ENCODE data around the gene ASCL5.
"Not testable (repeated sequence)": the region's sequence is repeated elsewhere in the genome, so short reads cannot be mapped to it uniquely, and the experiment has no call there.

The ASCL5 gene, protein sequence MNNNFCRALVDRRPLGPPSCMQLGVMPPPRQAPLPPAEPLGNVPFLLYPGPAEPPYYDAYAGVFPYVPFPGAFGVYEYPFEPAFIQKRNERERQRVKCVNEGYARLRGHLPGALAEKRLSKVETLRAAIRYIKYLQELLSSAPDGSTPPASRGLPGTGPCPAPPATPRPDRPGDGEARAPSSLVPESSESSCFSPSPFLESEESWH

DNA sequence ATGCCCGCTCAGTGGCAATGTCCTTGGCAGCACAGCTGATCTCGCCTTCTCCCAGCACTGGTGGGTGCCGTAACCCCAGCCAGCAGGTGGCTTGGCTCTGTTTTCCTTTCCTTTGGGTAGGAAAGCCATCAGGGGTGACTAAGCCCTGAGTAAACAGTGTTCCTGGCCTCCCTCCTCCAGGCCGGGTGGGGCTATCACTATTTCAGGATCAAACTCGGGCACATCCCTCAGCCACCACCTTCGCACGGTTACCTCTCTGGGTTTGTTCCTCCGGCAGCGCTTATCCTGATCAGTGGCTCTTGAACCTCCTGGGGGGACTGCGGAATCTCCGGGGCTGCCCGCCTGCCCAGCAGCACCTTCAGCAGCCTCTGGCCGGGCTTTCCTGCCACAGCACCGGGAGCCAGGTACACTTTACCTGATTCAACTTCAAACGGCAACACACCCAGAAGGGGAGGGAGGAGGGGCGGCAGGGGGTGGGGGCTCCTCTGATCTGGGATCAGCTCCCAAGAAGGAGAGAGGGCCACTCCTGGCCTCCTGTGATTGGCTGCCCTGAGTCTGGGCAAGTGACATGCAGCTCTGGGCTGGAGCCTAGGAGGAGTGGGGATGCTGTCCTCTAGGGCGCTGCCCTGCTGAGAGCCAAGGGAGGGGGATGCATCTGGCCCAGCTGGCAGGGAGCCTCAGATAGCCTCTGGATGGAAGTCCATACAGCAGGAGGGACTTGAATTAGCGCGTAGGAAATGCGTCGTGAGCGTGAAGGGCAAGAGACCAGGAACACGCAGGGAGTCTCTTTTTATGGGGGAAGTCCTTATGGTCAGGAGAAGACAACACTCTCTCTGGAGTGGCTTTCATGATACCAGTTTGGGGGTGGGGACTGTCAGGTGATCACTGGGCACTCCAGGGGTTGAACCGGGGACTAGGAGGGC lies at the start of gene ASCL5:
ASCL5 (minus strand) TSS at position 353 of the 923 bp plus-strand sequence. CDS start 11,812 bp downstream, outside the sequence.
- no peak for DNase-seq (ENCODE audit: low read depth in 3 of 3)

DNA sequence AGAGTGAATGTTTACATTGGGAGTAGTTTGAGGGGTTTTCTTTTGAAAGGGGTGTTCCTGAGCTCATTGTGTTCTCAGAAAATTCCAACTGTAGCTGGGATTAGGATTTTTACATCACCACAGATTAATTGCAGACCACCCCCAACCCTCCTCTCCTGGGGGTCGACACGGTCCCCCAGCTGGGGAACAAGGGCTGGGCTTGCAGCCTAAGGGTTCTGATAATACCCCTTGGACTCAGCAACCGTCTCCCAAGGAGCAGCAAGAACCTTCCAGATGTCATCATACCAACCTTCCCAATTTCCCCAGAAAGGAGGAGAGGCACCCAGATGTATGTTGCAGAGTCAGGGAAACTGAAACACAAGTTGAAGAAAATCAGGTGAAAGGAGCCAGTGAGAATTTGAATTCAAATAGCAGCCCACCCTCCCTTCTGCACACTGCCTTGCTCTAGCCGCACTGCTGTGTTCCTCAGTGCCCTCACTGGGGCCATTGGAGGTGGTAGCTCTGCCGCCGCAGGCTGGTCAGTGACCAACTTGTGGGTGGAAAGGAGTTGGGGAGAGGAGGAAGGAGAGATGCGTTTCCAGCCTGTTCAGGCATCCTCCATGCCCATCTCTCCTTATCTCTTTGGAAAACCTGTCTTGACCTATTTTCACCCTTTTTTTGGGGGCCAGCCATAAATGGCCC lies 49.0 kb upstream of the ASCL5 start:
- DNase-seq (ENCODE audit: low read depth in 3 of 3): no peak

DNA sequence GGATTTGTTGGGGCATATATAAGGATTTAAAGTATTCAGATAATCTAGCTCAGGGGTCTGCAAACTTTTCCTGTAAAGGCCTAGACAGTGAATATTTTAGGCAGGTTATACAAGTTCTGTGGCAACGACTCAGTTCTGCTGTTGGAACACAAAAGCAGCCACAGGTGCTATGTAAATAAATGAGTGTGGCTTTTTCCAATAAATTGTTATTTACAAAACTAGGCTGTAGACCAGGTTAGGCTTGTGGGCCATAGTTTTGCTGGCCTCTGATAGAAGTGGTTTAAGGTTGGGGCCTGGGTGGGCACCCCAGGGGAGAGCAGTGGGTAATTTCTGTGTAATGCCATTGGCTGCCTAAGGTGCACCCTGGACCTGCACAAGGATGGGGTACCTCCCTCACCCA lies 46.8 kb upstream of the ASCL5 start:
- no peak for DNase-seq (ENCODE audit: low read depth in 3 of 3)

DNA sequence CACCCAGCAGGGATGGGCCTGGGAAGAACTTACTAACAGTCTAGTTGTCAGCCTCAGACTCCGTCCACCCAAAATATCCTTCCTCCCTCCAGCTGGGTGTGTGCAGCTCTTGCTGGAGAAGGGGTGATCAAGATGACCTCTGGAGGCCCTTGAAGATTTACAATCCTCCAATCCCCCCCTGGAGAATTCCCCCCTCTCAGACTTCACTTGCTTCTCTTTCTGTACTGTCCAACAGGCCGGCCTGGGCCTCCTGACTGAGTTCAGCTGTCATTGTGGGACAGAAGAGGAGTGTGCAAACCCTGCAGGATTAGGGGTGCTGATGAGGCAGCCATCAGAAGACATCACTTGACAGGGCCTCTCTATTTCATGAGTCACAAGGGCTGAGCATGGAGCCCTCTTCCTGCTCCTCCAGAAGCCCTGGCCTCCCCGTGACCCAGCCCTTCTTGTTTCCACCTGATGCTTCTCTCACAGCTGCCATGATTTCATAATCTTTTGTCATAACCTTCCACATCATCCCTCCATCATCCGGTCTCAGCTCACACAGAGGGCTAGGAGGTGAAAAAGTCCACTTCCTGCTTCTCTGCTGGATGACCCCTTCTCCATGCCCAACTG lies 46.1 kb upstream of the ASCL5 start:
- DNase-seq (ENCODE audit: low read depth in 3 of 3): no peak

DNA sequence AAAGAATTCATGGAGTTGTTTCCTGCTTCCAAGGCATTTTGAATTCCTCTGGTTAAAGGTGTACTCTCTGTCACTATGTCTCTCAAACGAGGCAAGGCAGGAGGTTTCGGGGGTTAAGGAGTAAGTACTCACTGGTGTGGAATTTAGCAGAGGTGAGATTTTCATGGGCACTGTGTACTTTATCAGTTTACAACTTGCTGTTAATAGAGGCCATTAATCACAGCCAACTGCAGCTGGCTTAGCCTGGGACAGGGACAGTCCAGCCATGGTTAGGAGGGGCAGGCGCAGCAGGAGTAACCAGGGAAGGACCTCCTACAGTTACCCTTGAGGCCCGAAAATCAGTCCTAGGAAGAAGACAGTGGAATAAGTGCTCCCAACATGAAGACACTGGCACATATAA lies 45.3 kb upstream of the ASCL5 start:
- DNase-seq (ENCODE audit: low read depth in 3 of 3): no peak

DNA sequence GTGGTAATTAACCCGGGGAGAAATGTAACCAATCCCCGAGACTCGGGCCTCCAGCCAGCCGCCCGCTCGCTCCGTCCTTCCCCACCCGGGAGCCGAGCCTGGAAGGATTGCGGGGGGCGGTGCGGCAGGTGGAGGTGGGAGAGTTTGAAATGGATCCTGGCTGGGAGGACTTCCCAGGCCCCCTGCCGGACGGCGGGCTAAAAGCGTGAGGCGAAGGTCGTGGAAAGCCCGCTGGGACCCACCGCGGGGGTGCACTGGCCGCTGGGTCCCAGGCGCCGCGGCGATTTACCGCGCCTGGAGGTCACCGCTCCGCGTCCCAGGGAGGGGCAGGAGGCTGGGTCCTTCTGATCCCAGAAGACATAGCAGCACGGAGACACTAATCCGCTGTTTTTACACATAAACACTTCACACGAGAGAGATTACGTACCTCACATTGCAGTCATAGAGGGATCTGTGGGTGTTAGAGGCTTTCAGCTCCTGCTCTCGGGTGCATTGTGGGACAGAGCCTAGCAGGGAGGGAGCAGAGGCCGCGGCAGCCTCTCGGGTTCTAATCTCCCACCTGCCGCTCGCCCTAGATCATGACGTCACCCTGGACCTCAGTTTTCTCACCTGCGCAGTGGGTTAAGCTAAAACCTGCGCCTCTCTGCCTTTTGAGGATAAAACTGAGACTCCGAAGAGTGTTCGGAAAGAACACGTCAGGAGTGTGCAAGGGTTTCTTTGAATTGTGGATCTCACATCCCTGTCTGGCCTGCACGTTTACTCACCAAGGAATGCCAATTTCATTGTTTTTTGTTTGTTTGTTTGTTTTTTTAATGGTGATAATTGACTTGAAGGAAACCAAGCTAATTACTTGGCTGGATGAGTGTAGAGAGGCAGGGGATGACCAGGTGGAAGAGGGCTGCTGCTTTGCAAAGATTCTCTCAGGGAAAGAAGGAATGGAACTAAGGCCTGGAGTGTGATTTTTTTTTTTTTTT lies 44.4 kb upstream of the ASCL5 start:
- peak; percentile 9 to 12 (median 10) for DNase-seq (ENCODE audit: low read depth in 3 of 3)

DNA sequence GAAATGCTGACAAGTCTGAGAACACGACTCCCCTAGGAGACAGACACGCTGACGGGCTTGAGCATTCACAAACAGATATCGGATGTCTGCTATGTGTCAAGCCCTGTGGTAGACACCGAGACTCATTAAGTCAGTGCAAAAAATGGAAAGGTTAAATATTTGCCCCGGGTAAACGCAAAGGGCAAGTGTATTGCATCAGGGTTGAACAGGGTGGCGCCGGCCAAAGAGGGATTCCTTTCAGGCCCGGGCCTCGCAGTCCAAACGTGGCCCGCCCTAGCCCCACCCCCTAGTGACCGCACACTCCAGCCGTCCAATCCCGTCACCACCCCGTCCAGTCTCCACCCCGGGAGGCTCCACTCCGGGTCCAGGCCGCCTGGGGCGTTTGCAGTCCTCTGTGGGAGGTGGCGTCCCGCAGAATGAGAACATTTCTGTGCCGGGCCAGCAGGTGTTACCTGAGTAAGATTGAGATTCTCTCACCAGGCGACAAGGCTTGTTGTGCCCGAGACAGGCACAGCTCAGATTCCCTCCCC lies 43.6 kb upstream of the ASCL5 start:
- peak; percentile 15 to 33 (median 31) for DNase-seq (ENCODE audit: low read depth in 3 of 3)

DNA sequence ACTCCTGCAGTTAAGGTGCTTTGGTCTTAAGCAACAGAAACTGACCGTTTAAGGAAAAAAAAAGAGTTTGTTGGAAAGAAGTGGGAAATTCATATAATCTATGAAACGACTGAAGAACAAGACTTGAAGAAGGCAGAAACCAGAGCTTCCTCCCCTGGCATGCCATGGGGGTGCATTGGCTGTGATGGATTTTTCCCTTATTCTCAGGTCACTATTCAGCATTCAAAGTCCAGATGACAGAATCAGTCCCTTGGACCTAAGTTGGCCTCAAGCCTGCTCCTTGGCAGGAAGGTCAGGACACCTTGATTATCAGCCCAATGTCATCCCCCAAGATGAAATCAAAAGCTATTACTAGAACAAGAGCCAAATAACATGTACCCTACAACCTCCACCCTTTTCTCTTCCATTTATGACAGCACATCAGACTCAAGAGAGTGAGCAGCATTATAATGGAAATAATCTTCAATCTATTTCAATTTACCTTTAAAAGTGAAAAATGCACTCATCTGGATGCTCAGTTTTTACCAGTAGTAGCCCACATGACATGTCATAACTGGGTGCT lies 43.1 kb upstream of the ASCL5 start:
- DNase-seq (ENCODE audit: low read depth in 3 of 3): no peak

DNA sequence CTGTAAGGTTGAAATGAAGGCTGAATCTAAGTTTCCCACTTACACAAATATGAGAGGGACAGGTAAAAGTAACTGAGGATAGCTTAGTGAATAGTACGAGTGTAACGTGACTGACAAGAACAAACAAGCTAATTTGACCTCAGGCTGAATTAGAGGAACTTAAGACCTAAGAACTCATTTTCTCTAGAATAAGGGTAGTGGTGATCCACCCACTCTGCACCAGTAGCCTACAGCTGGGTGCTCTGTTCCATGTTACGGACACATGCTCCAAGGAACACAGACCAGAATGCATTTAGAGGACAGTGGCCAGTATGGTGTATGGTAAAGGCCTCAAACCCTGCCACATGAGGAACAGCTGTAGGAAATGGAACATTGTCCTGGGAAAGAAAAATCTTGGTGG lies 42.2 kb upstream of the ASCL5 start:
- no peak for DNase-seq (ENCODE audit: low read depth in 3 of 3)

DNA sequence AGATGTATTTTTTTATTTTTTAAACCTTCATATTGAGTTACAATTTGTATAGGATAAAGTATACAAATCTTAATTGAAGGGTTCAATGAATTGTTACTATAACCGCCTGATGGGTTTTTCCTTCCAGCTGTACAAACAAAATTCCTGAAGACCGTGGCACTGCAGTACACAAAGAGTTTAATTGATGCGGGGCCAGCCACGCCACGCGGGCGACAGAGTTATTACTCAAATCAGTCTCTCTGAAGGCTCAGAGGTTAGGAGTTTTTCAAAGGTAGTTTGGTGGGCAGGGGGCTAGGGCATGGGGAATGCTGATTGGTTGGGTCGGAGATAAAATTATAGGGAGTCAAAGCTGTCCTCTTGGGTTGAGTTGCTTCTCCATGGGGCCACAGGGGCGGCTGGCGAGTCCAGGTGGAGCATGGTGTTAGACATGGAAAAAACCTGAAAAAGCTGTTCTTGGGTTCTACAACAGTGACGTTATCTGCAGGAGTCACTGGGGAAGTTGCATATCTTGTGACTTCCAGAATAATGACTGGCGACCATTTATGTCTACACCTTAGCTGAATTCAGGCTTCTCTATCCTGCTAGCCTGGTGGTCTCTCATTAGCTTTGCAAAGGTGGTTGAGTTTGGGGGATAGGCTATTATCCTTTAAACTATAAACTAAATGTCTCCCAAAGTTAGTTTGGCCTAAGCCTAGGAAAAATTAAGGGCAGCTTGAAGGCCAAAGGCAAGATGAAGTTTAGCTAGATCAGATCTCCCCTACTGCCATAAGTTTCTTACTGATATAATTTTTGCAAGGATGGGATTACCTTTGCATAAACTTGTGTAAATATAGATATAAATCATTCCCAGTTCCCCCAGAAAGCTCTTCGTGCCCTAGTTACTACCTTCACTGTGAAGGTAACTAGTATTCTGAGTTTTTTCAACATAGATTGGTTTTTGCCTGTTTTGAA lies 40.3 kb upstream of the ASCL5 start:
- no peak for DNase-seq (ENCODE audit: low read depth in 3 of 3)

DNA sequence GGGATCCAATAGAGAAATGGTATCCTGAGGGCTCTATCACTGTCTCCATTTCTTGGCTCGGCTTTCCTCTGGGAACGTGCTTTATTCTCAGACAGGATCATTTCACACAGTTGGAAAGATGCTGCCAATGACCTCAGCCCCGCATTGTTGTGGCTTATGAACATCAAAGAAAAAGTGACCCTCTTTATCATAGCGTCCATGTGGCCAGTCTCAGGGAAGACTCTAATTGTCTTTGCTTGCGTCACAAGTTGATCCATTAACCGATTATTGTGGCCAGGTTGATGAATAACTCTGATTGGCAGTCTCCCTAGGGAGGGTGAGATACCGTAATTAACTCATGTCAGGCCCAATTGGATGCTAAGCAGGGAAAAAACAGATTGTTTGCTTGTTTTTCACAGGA lies 37.7 kb upstream of the ASCL5 start:
- no peak for DNase-seq (ENCODE audit: low read depth in 3 of 3)

DNA sequence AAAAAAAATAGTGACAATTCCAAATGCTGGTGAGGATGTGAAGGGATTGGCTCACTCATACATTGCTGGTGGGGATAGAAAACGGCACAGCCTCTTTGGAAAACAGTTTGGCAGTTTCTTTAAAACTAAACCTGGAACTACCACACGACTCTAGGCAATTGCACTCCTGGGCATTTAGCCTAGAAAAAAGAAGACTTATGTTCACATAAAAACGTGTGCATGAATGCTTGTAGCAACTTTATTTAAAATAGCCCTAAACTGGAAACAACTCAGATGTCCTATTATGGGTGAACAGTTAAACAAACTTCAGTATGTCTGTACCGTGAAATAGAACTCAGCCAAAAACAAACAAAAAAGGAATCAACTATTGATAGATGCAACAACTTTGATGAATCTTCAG lies 36.7 kb upstream of the ASCL5 start:
- no peak for DNase-seq (ENCODE audit: low read depth in 3 of 3)

DNA sequence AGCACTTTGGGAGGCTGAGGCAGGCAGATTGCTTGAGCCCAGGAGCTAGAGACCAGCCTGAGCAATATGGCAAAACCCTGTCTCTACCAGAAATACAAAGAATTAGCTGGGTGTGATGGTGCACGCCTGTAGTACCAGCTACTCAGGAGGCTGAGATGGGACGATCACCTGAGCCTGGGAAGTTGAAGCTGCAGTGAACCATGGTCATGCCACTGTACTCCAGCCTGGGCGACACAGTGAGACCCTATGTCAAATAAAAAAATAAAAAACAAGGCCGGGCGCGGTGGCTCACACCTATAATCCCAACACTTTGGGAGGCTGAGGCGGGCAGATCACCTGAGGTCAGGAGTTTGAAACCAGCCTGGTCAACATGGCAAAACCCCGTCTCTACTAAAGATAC lies 36.1 kb upstream of the ASCL5 start:
- not testable (repeated sequence) for DNase-seq (ENCODE audit: low read depth in 3 of 3)

DNA sequence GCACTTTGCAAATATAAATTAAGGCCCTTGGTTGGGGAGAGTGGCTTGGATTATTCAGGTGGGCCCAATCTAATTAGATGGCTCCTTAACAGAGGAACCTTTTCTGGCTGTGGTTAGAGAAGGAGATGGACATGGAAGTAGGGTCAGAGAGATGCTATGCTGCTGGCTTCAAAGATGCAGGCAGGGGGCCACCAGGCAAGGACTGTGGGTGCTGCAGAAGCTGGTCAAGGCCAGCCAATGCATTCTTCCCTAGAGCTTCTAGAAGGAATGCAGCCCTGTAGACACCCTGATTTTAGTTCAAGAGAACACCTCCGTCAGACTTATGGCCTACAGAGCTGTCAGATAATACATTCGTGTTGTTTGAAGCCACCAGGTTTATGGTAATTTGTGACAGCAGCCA lies 31.0 kb upstream of the ASCL5 start:
- no peak for DNase-seq (ENCODE audit: low read depth in 3 of 3)

DNA sequence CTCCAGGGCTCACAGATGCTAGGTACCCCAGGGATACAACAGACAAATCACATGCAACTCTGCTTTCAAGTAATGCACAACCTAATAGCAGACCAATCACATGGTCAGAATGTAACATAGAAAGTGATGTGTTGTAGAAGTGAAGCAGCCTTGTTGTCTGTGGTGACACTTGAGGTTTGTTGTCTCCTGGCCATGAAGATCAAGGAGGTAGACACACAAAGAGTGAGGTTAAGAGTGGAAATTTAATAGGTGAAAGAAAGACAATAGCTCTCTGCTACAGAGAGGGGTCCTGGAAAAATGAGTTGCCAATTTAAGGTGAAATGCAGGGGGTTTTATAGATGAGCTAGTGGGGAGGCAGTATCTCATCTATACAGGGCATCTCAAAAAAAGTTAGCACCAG lies 29.8 kb upstream of the ASCL5 start:
- no peak for DNase-seq (ENCODE audit: low read depth in 3 of 3)

DNA sequence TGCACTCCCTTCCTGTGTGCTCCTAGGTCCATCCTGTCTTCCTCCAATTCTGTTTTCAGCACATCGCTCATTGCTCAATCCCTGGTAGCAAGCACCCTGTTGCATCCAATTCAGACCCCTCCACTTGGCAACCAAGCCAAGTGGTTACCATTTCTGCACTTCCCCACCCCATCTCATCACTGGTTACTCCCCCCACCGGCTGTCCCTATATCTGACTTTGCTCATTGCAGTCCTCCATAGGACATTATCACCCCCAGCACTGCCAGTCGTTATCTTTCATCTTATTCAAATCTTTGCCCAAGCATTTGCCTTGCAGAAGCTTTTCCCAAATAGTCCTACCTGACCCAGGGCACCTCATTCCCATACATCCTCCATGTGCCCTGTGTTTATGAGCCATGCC lies 29.4 kb upstream of the ASCL5 start:
- DNase-seq (ENCODE audit: low read depth in 3 of 3): no peak

DNA sequence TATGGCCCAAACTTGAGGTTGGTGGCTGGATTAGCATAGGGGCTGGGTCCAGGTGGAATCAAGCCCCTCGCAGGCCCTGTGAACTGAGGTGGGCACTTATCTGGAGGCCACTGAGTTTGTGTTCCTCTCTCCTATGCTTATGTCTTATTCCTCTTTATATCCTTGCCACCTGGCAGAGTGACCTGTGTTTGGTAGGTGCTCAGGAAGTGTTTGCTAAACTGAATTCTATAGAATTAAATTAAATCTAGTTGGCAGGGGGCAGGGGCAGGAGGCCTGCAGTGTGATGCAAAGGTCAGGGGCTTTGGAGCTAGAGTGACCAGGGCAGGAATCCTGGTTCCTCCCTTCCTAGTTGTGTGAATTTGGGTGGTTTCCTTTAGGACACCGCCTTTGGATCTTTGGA lies 28.4 kb upstream of the ASCL5 start:
- no peak for DNase-seq (ENCODE audit: low read depth in 3 of 3)

DNA sequence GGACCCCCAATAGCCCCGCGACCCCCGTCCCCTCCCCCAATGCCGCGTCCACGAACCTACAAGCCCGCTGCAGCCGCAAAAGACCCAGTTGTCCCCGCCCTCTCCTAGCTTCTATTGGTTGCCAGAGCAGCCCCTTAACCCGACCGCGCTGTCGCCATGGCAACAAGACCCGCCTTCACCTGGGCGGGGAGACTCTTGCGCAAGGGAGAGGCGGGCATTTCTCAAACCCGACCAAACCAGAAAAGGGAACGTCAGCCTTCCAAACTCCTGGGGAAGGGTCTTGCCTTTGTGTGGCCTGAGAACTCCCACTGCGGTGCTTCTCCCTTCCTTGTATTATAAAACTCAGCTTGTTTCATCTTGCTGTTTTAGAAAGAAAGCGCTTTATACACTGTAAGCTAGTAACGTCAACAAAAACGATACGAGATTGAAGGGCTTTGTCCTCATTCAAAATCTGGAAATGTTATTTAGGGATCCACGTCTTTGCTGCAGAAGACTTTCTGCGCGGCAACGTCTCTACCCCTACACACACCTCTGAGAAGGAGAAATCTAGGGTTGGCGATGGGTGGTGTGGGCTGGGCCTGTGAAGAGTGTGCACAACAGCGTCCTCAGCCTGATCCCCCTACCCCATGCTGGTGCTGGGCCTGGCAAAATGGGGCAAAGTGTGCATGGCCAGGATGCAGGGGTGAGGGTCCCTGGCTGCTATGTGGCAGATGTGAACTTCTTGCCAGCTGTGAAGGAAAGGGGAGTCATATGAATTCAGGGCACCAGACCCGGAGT lies 27.6 kb upstream of the ASCL5 start, which contains the start of gene TMEM9:
TMEM9 (minus strand) TSS at position 86 of the 777 bp plus-strand sequence. CDS start 551 bp downstream, outside the sequence.
- peak; percentile 97 to 98 (median 97) for DNase-seq (ENCODE audit: low read depth in 3 of 3)

Data from stimulated activated CD4-positive, alpha-beta T cell treated with anti-CD3 and anti-CD28 coated beads, TNF-alpha, amount 100 ng/mL, for 4 hours (primary cell).